Measurements from ENCODE around the gene TC2N.

DNA sequence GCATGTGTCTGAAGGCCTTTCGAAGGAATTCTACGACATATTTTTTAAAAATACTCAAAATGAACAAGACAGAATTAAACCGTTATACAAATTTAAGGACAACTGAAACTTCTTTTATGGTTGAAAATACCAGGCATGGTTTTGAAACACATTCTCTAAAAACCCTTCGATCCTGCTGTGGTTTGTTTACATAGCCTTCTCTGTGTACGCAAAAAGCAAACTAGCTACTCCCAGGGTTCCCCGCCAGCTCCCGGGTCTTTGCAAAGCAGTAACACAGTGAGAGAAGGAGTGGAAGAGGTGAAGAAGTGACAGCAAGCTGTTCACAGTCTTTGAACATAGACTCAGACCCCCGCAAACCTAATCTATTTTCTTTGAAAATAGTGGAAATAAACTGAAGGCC lies 2.2 kb upstream of the TC2N start:
- TF ChIP-seq, protein P1, sequence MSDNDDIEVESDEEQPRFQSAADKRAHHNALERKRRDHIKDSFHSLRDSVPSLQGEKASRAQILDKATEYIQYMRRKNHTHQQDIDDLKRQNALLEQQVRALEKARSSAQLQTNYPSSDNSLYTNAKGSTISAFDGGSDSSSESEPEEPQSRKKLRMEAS (IDR thresholded peaks at IDR 0.05; ENCODE audit: insufficient read depth, insufficient read length), result no peak
- TF ChIP-seq EZH2 (IDR thresholded peaks at IDR 0.05; ENCODE audit: borderline replicate concordance, low read depth, low read length, severe bottlenecking), result no peak
- TF ChIP-seq, protein P2, sequence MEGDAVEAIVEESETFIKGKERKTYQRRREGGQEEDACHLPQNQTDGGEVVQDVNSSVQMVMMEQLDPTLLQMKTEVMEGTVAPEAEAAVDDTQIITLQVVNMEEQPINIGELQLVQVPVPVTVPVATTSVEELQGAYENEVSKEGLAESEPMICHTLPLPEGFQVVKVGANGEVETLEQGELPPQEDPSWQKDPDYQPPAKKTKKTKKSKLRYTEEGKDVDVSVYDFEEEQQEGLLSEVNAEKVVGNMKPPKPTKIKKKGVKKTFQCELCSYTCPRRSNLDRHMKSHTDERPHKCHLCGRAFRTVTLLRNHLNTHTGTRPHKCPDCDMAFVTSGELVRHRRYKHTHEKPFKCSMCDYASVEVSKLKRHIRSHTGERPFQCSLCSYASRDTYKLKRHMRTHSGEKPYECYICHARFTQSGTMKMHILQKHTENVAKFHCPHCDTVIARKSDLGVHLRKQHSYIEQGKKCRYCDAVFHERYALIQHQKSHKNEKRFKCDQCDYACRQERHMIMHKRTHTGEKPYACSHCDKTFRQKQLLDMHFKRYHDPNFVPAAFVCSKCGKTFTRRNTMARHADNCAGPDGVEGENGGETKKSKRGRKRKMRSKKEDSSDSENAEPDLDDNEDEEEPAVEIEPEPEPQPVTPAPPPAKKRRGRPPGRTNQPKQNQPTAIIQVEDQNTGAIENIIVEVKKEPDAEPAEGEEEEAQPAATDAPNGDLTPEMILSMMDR (IDR thresholded peaks at IDR 0.05; ENCODE audit: extremely low read depth in 1 of 2, insufficient read depth in 1 of 2, low read depth in 1 of 2, low read length in 2 of 2), result no peak
- TF ChIP-seq POLR2A (IDR thresholded peaks at IDR 0.05; ENCODE audit: low read depth, low read length), result no peak
- no peak for TF ChIP-seq MYC (IDR thresholded peaks at IDR 0.05; ENCODE audit: low read depth, low read length)

Measured in endothelial cell of umbilical vein (primary cell).